ENCODE data around the gene BBX. TPM values are rescaled to one million over a fixed set of nuclear protein-coding genes. Genes with fewer than 3 reads are reported as not detected.

Gene BBX
- total RNA-seq, 4 donors from 2014 or later = 33.0 to 46.3 (median 36.7) TPM

- H3K4me3 ChIP-seq = no peak overlapping the region
- no peaks in the 10 kb centered on the region for H3K36me3 ChIP-seq
- TF ChIP-seq CTCF (IDR thresholded peaks at IDR 0.05) = no peak
- TF ChIP-seq POLR2A (IDR thresholded peaks at IDR 0.05) = no peak
- H3K27me3 ChIP-seq = no peaks in the 10 kb centered on the region
- no peaks in the 10 kb centered on the region for H3K9me3 ChIP-seq
- no peak for DNase-seq
- H3K4me1 ChIP-seq = no peaks in the 10 kb centered on the region
- no peak overlapping the region for H3K27ac ChIP-seq
These were observed 245.3 kb downstream of the BBX start for GRCh38 chr3:107767897-107768605.

- TF ChIP-seq POLR2A (IDR thresholded peaks at IDR 0.05) = no peak
- TF ChIP-seq CTCF (IDR thresholded peaks at IDR 0.05) = no peak
- no peak for DNase-seq
- H3K9me3 ChIP-seq = no peaks in the 10 kb centered on the region
These were observed 247.1 kb downstream of the BBX start for GRCh38 chr3:107769882-107770281.

GRCh38 chr3:107772016-107772415, 249.3 kb downstream of the BBX start:
- H3K36me3 ChIP-seq = peaks cover 0 to 8% (median 0%) of the 10 kb centered on the region in 3 donors
- no peaks in the 10 kb centered on the region for H3K9me3 ChIP-seq
- no peak overlapping the region for H3K27ac ChIP-seq
- no peaks in the 10 kb centered on the region for H3K27me3 ChIP-seq
- H3K4me3 ChIP-seq = no peak overlapping the region
- H3K4me1 ChIP-seq = no peaks in the 10 kb centered on the region
- DNase-seq = no peak
- no peak for TF ChIP-seq POLR2A (IDR thresholded peaks at IDR 0.05)
- TF ChIP-seq CTCF (IDR thresholded peaks at IDR 0.05) = no peak

More at GRCh38 chr3:107769882-107770281, 247.1 kb downstream of the BBX start:
- Histone ChIP-seq H3K27me3 (no peaks in the 10 kb centered on the region), H3K4me1 (no peaks in the 10 kb centered on the region), H3K4me3 (no peak overlapping the region), H3K36me3 (peaks cover 0 to 5% (median 0%) of the 10 kb centered on the region in 3 donors), H3K27ac (no peak overlapping the region)

GRCh38 chr3:107775974-107776373, 253.2 kb downstream of the BBX start:
- no peaks in the 10 kb centered on the region for H3K4me1 ChIP-seq
- H3K27ac ChIP-seq = no peak overlapping the region
- H3K36me3 ChIP-seq = peaks cover 0 to 25% (median 0%) of the 10 kb centered on the region in 3 donors
- no peaks in the 10 kb centered on the region for H3K27me3 ChIP-seq
- no peak overlapping the region for H3K4me3 ChIP-seq
- H3K9me3 ChIP-seq = no peaks in the 10 kb centered on the region
- TF ChIP-seq POLR2A (IDR thresholded peaks at IDR 0.05) (no peak), CTCF (IDR thresholded peaks at IDR 0.05) (no peak)
- DNase-seq = no peak

- H3K9me3 ChIP-seq = no peaks in the 10 kb centered on the region
- H3K27me3 ChIP-seq = no peaks in the 10 kb centered on the region
- TF ChIP-seq POLR2A (IDR thresholded peaks at IDR 0.05) (no peak), CTCF (IDR thresholded peaks at IDR 0.05) (no peak)
- DNase-seq = no peak
- no peak overlapping the region for H3K27ac ChIP-seq
- H3K4me1 ChIP-seq = no peaks in the 10 kb centered on the region
- peaks cover 0 to 17% (median 0%) of the 10 kb centered on the region in 3 donors for H3K36me3 ChIP-seq
- H3K4me3 ChIP-seq = no peak overlapping the region
These were observed 258.5 kb downstream of the BBX start for GRCh38 chr3:107781253-107781652.
